GM12878 (cell line): ENCODE data around the gene CD164. TPM values are rescaled to one million over a fixed set of nuclear protein-coding genes. Genes with fewer than 3 reads are reported as not detected.

ENCODE experiments used
- ATAC-seq: fragments of 200-7000 bp; cut with Tn5 transposase; 3 replicates; pipeline ENCODE4 v1.9.1; 2020; ENCODE audit warnings: mild to moderate bottlenecking, moderate library complexity
- BruUV-seq: library from RNA; stranded (reverse); fragments of 400-500 nt; replicated peaks from 2 replicates; lab custom pipeline; 2021; lab: Mats Ljungman, UMichigan
- CTCF ChIA-PET: fragments of 300-600 bp; sonication (Branson Sonifier 250); formaldehyde crosslinking; extraction: SDS; loops from one replicate; lab custom pipeline; 2021; ENCODE audit warnings: inconsistent platforms; lab: Yijun Ruan, JAX
- POLR2A ChIA-PET: fragments of 350-600 bp; formaldehyde crosslinking; extraction: SDS; loops from one replicate; lab custom pipeline; 2021; ENCODE audit warnings: inconsistent platforms; lab: Charles Lee
- RAD21 ChIA-PET: fragments of 300-600 bp; sonication (Branson Sonifier 250); formaldehyde crosslinking; loops from one replicate; lab custom pipeline; 2023; ENCODE audit warnings: antibody characterized with exemption; ENCODE audit not compliant: unreplicated experiment; lab: Charles Lee
- SMC1A ChIA-PET: fragments of 300-600 bp; sonication (Branson Sonifier 250); formaldehyde crosslinking; loops from one replicate; lab custom pipeline; 2023; ENCODE audit not compliant: unreplicated experiment, uncharacterized antibody; lab: Charles Lee
- DNase-seq: peaks from one replicate; pipeline ENCODE4 v3.0.0-alpha.2; 2011; ENCODE audit warnings: low read depth, low spot score
- FAIRE-seq: peaks from 3 replicates; lab custom pipeline; 2011; peaks lifted over from hg19 to GRCh38; lab: Jason Lieb, UNC
- H2AFZ ChIP-seq: 2 replicates; pipeline ENCODE4 v1.6.0; 2011; ENCODE audit warnings: low read depth, low read length, control low read depth; ENCODE audit not compliant: control insufficient read depth
- H3K27ac ChIP-seq: 2 replicates; pipeline ENCODE4 v1.5.1; 2011; ENCODE audit warnings: control low read depth; ENCODE audit not compliant: control insufficient read depth, insufficient read depth
- H3K27me3 ChIP-seq, 2 experiments: replicated peaks in 1 of 2; 2 replicates each; pipeline versions ENCODE4 v1.6.0 to v1.6.1; 2011; ENCODE audit warnings: low read length in 1 of 2; ENCODE audit not compliant: control insufficient read depth in 2 of 2, insufficient read depth in 2 of 2
- H3K36me3 ChIP-seq, 2 experiments: 2 replicates each; pipeline ENCODE4 v1.5.1; 2011; ENCODE audit warnings: low read length in 1 of 2; ENCODE audit not compliant: control insufficient read depth in 2 of 2, insufficient read depth in 2 of 2
- H3K4me1 ChIP-seq: 2 replicates; pipeline ENCODE4 v1.6.1; 2011; ENCODE audit warnings: mild to moderate bottlenecking, low read length, moderate library complexity, mixed read lengths; ENCODE audit not compliant: control insufficient read depth, insufficient read depth
- H3K4me2 ChIP-seq: 2 replicates; pipeline ENCODE4 v1.6.0; 2011; ENCODE audit warnings: control low read depth; ENCODE audit not compliant: control insufficient read depth, insufficient read depth
- H3K4me3 ChIP-seq: fragments of 200-600 bp; sonication (generic); 2 replicates; pipeline ENCODE4 v1.5.1; 2016
- H3K79me2 ChIP-seq: 2 replicates; pipeline ENCODE4 v1.6.0; 2011; ENCODE audit warnings: low read length; ENCODE audit not compliant: control insufficient read depth, insufficient read depth
- H3K9ac ChIP-seq: 2 replicates; pipeline ENCODE4 v1.8.0; 2011; ENCODE audit warnings: low read length, control low read depth, mixed read lengths; ENCODE audit not compliant: control insufficient read depth, insufficient read depth
- H3K9me3 ChIP-seq: replicated peaks from 3 replicates; pipeline ENCODE4 v1.5.1; 2011; ENCODE audit warnings: mild to moderate bottlenecking, low read length; ENCODE audit not compliant: control insufficient read depth, insufficient read depth
- H4K20me1 ChIP-seq: 2 replicates; pipeline ENCODE4 v1.6.0; 2011; ENCODE audit not compliant: control insufficient read depth, insufficient read depth
- NFYB ChIP-seq: IDR thresholded peaks from 2 replicates; pipeline ENCODE4 v1.6.1; 2011; ENCODE audit warnings: low read depth, mild to moderate bottlenecking, low read length, improper control_type of control experiment, moderate library complexity; ENCODE audit not compliant: insufficient read depth
- NR2C1 ChIP-seq: fragments of 450-650 bp; IDR thresholded peaks from 2 replicates; pipeline ENCODE4 v1.6.1; 2017; ENCODE audit warnings: antibody characterized with exemption, mild to moderate bottlenecking, moderate library complexity
- ZSCAN29 ChIP-seq: fragments of 450-650 bp; IDR thresholded peaks from 2 replicates; pipeline ENCODE4 v1.6.1; 2017; ENCODE audit warnings: mild to moderate bottlenecking, moderate library complexity
- WGBS: methylation state at CpG from one replicate; pipeline ENCODE4 v1.1.6; 2016; ENCODE audit warnings: low lambda C conversion rate; ENCODE audit not compliant: insufficient replicate concordance, insufficient coverage; ENCODE audit errors: missing lambda C conversion rate; 5-methylcytosine and 5-hydroxymethylcytosine counted together
- in situ Hi-C: fragments of 300-500 bp; cut with MboI; formaldehyde crosslinking; loops from 9 replicates; pipeline ENCODE4 v1.14.3; 2018; ENCODE audit warnings: mixed read lengths
- intact Hi-C: fragments of 100-400 bp; cut with micrococcal nuclease; formaldehyde crosslinking; loops from one replicate; pipeline ENCODE4 v1.14.2; 2022; ENCODE audit not compliant: unreplicated experiment
- polyA plus RNA-seq, 11 experiments: library from polyadenylated mRNA; depleted of rRNA in 4 of 11; unstranded in 6 of 11; stranded (reverse) in 5 of 11; fragments of >200 nt; fragmentation: Nextera tagmentation in 4 of 11; fragmentation: Illumina TruSeq in 1 of 11; extraction: Ambion mirVana in 4 of 11; extraction: Trizol in 1 of 11; gene quantifications; 1 replicate in 1 of 11; 2 replicates in 10 of 11; pipeline versions ENCODE4 v1.2.1 to v1.2.3, GENCODE V29; 2011 to 2016; ENCODE audit warnings: inconsistent platforms in 2 of 11, missing spikeins in 2 of 11, low read depth in 1 of 11
- total RNA-seq, 4 experiments: library from RNA; depleted of rRNA in 3 of 4; stranded (reverse); fragments of >200 nt in 3 of 4; fragmentation: Illumina TruSeq in 1 of 4; extraction: Trizol in 1 of 4; gene quantifications; 2 replicates each; pipeline versions ENCODE4 v1.2.1 to v1.2.3, GENCODE V29; 2013 to 2021
- TF ChIP-seq, protein P1 (sequence below): fragments of 450-650 bp; IDR thresholded peaks from 2 replicates; pipeline ENCODE4 v1.6.1; 2017; ENCODE audit warnings: mild to moderate bottlenecking, low read depth, inconsistent platforms; ENCODE audit not compliant: poor library complexity, severe bottlenecking

Gene CD164
- total and polyA plus RNA-seq, 10 of the 15 experiments (the other 5 are each of a cell fraction or from before 2014, with no cell fraction given): 145 to 447 (median 211) TPM

DNA sequence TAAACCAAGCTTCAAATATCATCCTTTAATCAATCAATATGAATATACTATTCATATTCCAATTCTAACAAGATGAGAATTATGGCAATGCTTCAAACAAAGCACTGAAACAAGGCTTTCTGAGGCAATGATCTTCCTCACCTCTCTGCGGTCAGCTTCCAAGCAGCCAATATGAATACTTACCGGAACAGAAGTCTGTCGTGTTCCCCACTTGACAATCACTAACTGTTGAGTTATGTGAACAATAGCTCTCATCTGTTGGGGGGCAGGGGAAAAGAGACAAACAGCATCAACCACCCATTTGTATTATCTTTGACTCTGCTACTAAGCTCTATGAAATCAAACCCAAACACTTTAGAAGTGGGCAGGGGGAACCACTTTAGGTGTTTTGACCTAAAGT, 4.5 kb downstream of the CD164 start:
- peak overlapping the region; percentile 2 for H3K4me2 ChIP-seq
- no TSS peak for BruUV-seq
- peaks cover 2 to 14% of the 10 kb centered on the region in 2 experiments for H3K36me3 ChIP-seq
- peak overlapping the region; percentile 51; the same call in 1 of the 2 replicates for H3K4me3 ChIP-seq
- H3K9ac ChIP-seq: no peak overlapping the region
- ChIA-PET RAD21 (interaction anchor here (1.3 to 1.7 kb wide), 3 partner anchors 76 to 283 kb away, joined by 4 to 7 read pairs (median 5); partner anchors contain the start of gene SESN1), CTCF (interaction anchor here (1.0 to 1.1 kb wide), 3 partner anchors 15 to 682 kb away, joined by 3 to 6 read pairs (median 3); no protein-coding TSS in a partner anchor), SMC1A (interaction anchor here (0.7 to 1.5 kb wide), 8 partner anchors 10 to 198 kb away, joined by 3 to 8 read pairs (median 3); partner anchors contain the start of genes PPIL6 and SMPD2), POLR2A (interaction anchor here (0.9 to 2.3 kb wide), 3 partner anchors 10 to 283 kb away, joined by 3 to 8 read pairs (median 4); partner anchors contain the start of genes CEP57L1 and SESN1)
- H3K9me3 ChIP-seq: no peaks in the 10 kb centered on the region
- no peak for ATAC-seq
- no peaks in the 10 kb centered on the region for H3K27me3 ChIP-seq
- no peak overlapping the region for H3K27ac ChIP-seq
- TF ChIP-seq, protein P1, sequence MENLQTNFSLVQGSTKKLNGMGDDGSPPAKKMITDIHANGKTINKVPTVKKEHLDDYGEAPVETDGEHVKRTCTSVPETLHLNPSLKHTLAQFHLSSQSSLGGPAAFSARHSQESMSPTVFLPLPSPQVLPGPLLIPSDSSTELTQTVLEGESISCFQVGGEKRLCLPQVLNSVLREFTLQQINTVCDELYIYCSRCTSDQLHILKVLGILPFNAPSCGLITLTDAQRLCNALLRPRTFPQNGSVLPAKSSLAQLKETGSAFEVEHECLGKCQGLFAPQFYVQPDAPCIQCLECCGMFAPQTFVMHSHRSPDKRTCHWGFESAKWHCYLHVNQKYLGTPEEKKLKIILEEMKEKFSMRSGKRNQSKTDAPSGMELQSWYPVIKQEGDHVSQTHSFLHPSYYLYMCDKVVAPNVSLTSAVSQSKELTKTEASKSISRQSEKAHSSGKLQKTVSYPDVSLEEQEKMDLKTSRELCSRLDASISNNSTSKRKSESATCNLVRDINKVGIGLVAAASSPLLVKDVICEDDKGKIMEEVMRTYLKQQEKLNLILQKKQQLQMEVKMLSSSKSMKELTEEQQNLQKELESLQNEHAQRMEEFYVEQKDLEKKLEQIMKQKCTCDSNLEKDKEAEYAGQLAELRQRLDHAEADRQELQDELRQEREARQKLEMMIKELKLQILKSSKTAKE: no peak
- TF ChIP-seq ZSCAN29 (no peak), NFYB (no peak), NR2C1 (no peak)
- 95% methylated on average over 3 of the region's 3 CpGs for WGBS
- intact Hi-C loops: no loop called here
- no peak for FAIRE-seq
- in situ Hi-C loops: no loop called here
- H2AFZ ChIP-seq: no peak overlapping the region
- peaks cover 21% of the 10 kb centered on the region for H3K4me1 ChIP-seq
- peaks cover 87% of the 10 kb centered on the region for H3K79me2 ChIP-seq
- no peak for DNase-seq
- peaks cover 3% of the 10 kb centered on the region; the same call in 1 of the 2 replicates for H4K20me1 ChIP-seq
